Epithelial cell of proximal tubule (primary cell): Measurements from ENCODE around the gene P2RX2. TPM values are rescaled to one million over a fixed set of nuclear protein-coding genes. Genes with fewer than 3 reads are reported as not detected.

ENCODE experiments used
- DNase-seq: peaks from one replicate; pipeline ENCODE4 v3.0.0-alpha.2; 2011; ENCODE audit warnings: low read depth
- H3K4me3 ChIP-seq: 2 replicates; pipeline ENCODE4 v1.5.1; 2011; ENCODE audit warnings: low read depth, mild to moderate bottlenecking, low read length
- CTCF ChIP-seq: conservative IDR thresholded peaks from 2 replicates; pipeline ENCODE4 v1.5.1; 2012; ENCODE audit warnings: low read depth, mild to moderate bottlenecking, low read length
- total RNA-seq: library from RNA; depleted of rRNA; stranded (reverse); fragments of >200 nt; gene quantifications from 2 replicates; pipeline ENCODE4 v1.2.3, GENCODE V29; 2015

The P2RX2 gene
- total RNA-seq, 1 donor from 2014 or later, result not detected

GRCh38 chr12:132578826-132579225 lies 39.8 kb upstream of the P2RX2 start:
- no peak for DNase-seq
- H3K4me3 ChIP-seq, result no peak overlapping the region
- no peak for TF ChIP-seq CTCF

GRCh38 chr12:132579744-132580143 lies 38.8 kb upstream of the P2RX2 start:
- no peak for DNase-seq
- no peak for TF ChIP-seq CTCF
- no peak overlapping the region for H3K4me3 ChIP-seq

GRCh38 chr12:132580701-132581292 lies 37.8 kb upstream of the P2RX2 start:
- no peak for TF ChIP-seq CTCF
- DNase-seq, result no peak
- H3K4me3 ChIP-seq, result no peak overlapping the region

GRCh38 chr12:132581348-132582057 lies 37.1 kb upstream of the P2RX2 start:
- no peak overlapping the region for H3K4me3 ChIP-seq
- no peak for TF ChIP-seq CTCF

GRCh38 chr12:132582058-132582420 lies 36.5 kb upstream of the P2RX2 start:
- no peak for DNase-seq
- no peak for TF ChIP-seq CTCF
- H3K4me3 ChIP-seq, result no peak overlapping the region

More at GRCh38 chr12:132581348-132582057, 37.1 kb upstream of the P2RX2 start:
- no peak for DNase-seq

GRCh38 chr12:132582582-132583410 lies 35.8 kb upstream of the P2RX2 start:
- H3K4me3 ChIP-seq, result peak overlapping the region; percentile 25
- no peak for DNase-seq
- TF ChIP-seq CTCF, result no peak
